ENCODE data around the gene F2RL1. TPM values are rescaled to one million over a fixed set of nuclear protein-coding genes. Genes with fewer than 3 reads are reported as not detected.

The F2RL1 gene
- total and polyA plus RNA-seq, 2 of the 8 experiments (the other 6 are each of a cell fraction or from before 2014, with no cell fraction given): 23.2 to 26.6 TPM

GRCh38 chr5:76851728-76852369 is 33.0 kb downstream of the F2RL1 start:
- no peak overlapping the region for H2AK5ac ChIP-seq (ENCODE audit: low read depth, low read length)
- peaks cover 10% of the 10 kb centered on the region in 2 experiments for H3K9me3 ChIP-seq (ENCODE audit: insufficient read depth in 2 of 2, low read depth in 1 of 2, low read length in 1 of 2)
- H3K4ac ChIP-seq (replicated peaks; ENCODE audit: insufficient read length, low read depth, low read length): no peak overlapping the region
- no peaks in the 10 kb centered on the region; a peak in 1 of 8 replicates for H3K36me3 ChIP-seq (ENCODE audit: control insufficient read depth in 2 of 4, insufficient read depth in 4 of 4, low read length in 3 of 4)
- no peak overlapping the region for H2BK15ac ChIP-seq (ENCODE audit: low read length)
- H3K79me2 ChIP-seq (ENCODE audit: control insufficient read depth in 1 of 2, insufficient read depth in 2 of 2, low read length in 2 of 2): no peaks in the 10 kb centered on the region
- no peaks in the 10 kb centered on the region for H4K20me1 ChIP-seq (replicated peaks in 1 of 2; ENCODE audit: control insufficient read depth in 1 of 2, insufficient read depth in 2 of 2, low read length in 2 of 2)
- no peaks in the 10 kb centered on the region for H3K27me3 ChIP-seq (replicated peaks in 1 of 4; ENCODE audit: control insufficient read depth in 3 of 4, extremely low read depth in 1 of 4, insufficient read depth in 3 of 4, low read length in 3 of 4)
- no peak overlapping the region for H2BK5ac ChIP-seq (ENCODE audit: low read depth, low read length)
- H3K27ac ChIP-seq (ENCODE audit: low read depth, low read length): no peak overlapping the region
- H2AFZ ChIP-seq (ENCODE audit: low read length): no peak overlapping the region
- H3K4me1 ChIP-seq (replicated peaks in 1 of 4; ENCODE audit: control insufficient read depth in 3 of 4, insufficient read depth in 4 of 4, low read length in 3 of 4): 0 out of 7 replicates have a peak, but pooled peaks cover 0 to 2% (median 0%) of the 10 kb centered on the region in 4 experiments
- DNase-seq (ENCODE audit: low read depth in 1 of 2, low spot score in 2 of 2) (no peak), FAIRE-seq (no peak)
- H3K9ac ChIP-seq (replicated peaks in 1 of 4; ENCODE audit: extremely low read depth in 1 of 4, low read depth in 3 of 4, low read length in 3 of 4): no peak overlapping the region
- H3K23ac ChIP-seq (ENCODE audit: insufficient read length): no peak overlapping the region
- H3K23me2 ChIP-seq (ENCODE audit: low read depth, low read length): no peaks in the 10 kb centered on the region
- no peaks in the 10 kb centered on the region for H3K79me1 ChIP-seq (ENCODE audit: low read depth, low read length)
- H2BK12ac ChIP-seq (ENCODE audit: low read depth, low read length): no peak overlapping the region
- 91 to 100% methylated on average over 1 to 7 of the region's 7 CpGs for WGBS, 2 experiments (ENCODE audit: extremely low coverage in 1 of 2, insufficient coverage in 1 of 2, insufficient read length in 1 of 2, insufficient replicate concordance in 2 of 2, low coverage in 1 of 2, low lambda C conversion rate in 2 of 2, missing lambda C conversion rate in 1 of 2)
- no peak overlapping the region for H3K14ac ChIP-seq (ENCODE audit: insufficient read length)
- H4K8ac ChIP-seq (ENCODE audit: extremely low read depth, insufficient read depth, low read length): no peak overlapping the region
- H3K4me2 ChIP-seq (ENCODE audit: insufficient read depth in 1 of 2, low read depth in 2 of 2, low read length in 2 of 2): no peak overlapping the region
- ChIA-PET CTCF (ENCODE audit: partially characterized antibody) (interaction anchor here (0.6 to 1.3 kb wide), 3 partner anchors 11 to 1489 kb away, joined by 3 to 5 read pairs (median 3); no protein-coding TSS in a partner anchor), POLR2A (ENCODE audit: partially characterized antibody) (no interaction called here)
- H4K5ac ChIP-seq (ENCODE audit: insufficient read length, low read depth, low read length): no peak overlapping the region
- H4K91ac ChIP-seq (replicated peaks; ENCODE audit: insufficient read length, low read length): no peak overlapping the region
- no peak overlapping the region for H3K4me3 ChIP-seq (ENCODE audit: extremely low read depth in 1 of 4, insufficient read depth in 2 of 4, low read depth in 3 of 4, low read length in 4 of 4)
- H2BK20ac ChIP-seq (ENCODE audit: low read length): no peak overlapping the region
- TF ChIP-seq KDM1A (IDR thresholded peaks at IDR 0.05; ENCODE audit: borderline replicate concordance, low read length): no peak
- TF ChIP-seq ZNF274 (IDR thresholded peaks at IDR 0.05; ENCODE audit: borderline replicate concordance, extremely low read depth, low read length): no peak
- no peak for TF ChIP-seq ATF2 (IDR thresholded peaks at IDR 0.05; ENCODE audit: low read length)
- no peak for TF ChIP-seq CHD2 (IDR thresholded peaks at IDR 0.05; ENCODE audit: low read length)
- no peak for TF ChIP-seq RBBP5 (IDR thresholded peaks at IDR 0.05; ENCODE audit: borderline replicate concordance, low read depth, low read length)
- TF ChIP-seq ASH2L (IDR thresholded peaks at IDR 0.05; ENCODE audit: low read length): no peak
- no peak for TF ChIP-seq HDAC2 (IDR thresholded peaks at IDR 0.05; ENCODE audit: borderline replicate concordance in 1 of 2, low read depth in 2 of 2, low read length in 2 of 2)
- no peak overlapping the region for H3K18ac ChIP-seq (ENCODE audit: extremely low read depth, low read length)
- no peak overlapping the region for H3K56ac ChIP-seq (replicated peaks; ENCODE audit: insufficient read length, low read depth, low read length)
- no peak overlapping the region for H2BK120ac ChIP-seq (replicated peaks; ENCODE audit: low read depth, low read length)
